Measurements from ENCODE around the gene FLOT2. TPM values are rescaled to one million over a fixed set of nuclear protein-coding genes. Genes with fewer than 3 reads are reported as not detected.

FLOT2 gene
- polyA plus RNA-seq, 1 of the 3 experiments (the other 2 are of a cell fraction) = 105 TPM

DNA sequence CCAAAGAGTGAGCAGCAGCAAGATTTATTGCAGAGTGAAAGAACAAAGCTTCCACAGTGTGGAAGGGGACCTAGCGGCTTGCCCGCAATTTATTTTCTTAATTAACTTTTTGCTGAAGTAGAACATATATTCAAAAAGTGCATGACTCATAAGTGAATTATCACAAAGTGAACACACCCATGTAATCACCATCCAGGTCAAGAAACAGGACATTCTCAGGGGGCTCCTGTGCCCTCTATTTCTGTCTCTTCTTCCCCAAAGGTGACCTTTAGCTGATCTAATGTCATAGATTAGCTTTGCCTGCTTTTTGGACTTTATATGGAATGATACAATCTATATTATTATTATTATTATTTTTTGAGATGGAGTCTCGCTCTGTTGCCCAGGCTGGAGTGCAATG, 22.8 kb downstream of the FLOT2 start (continued):
- TF ChIP-seq EZH2phosphoT487 (IDR thresholded peaks at IDR 0.05; ENCODE audit: borderline replicate concordance, low read depth) = no peak

DNA sequence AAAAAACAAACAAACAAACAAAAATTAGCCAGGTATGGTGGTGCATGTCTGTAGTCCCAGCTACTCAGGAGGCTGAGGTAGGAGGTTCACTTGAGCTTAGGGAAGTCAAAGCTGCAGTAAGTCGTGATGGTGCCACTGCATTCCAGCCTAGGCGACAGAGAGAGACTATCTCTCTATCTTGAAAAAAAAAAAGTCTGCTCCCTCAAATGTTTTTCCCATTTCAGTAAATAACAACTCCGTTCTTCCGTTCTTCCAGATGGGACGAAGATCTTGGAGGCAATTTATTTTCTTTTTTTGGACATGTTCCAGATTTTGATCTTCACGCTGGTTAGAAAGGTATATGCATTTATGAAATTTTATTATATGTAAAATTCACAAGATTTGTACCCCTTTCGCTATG, 23.7 kb downstream of the FLOT2 start:
- TF ChIP-seq MXI1 (IDR thresholded peaks at IDR 0.05; ENCODE audit: low read depth, low read length) = no peak
- Histone ChIP-seq H3K36me3 (replicated peaks in 1 of 2; ENCODE audit: control insufficient read depth in 1 of 2, insufficient read depth in 2 of 2, low read length in 1 of 2) (peaks cover 3 to 9% of the 10 kb centered on the region in 2 experiments), H3K4me3 (ENCODE audit: low read depth in 2 of 2, low read length in 1 of 2) (no peak overlapping the region), H3K79me2 (ENCODE audit: insufficient read depth) (no peaks in the 10 kb centered on the region), H3K4me2 (no peak overlapping the region), H3K4me1 (ENCODE audit: control insufficient read depth in 1 of 2, insufficient read depth in 2 of 2, low read depth in 1 of 2, low read length in 1 of 2) (no peaks in the 10 kb centered on the region), H3K27ac (ENCODE audit: low read depth in 2 of 2, low read length in 1 of 2) (no peak overlapping the region), H2AFZ (ENCODE audit: low read depth) (no peak overlapping the region), H3K9me2 (no peaks in the 10 kb centered on the region), H4K20me1 (ENCODE audit: insufficient read depth) (no peaks in the 10 kb centered on the region), H3K9ac (no peak overlapping the region), H3K9me3 (no peaks in the 10 kb centered on the region), H3K27me3 (ENCODE audit: insufficient read depth) (no peaks in the 10 kb centered on the region), H3F3A (replicated peaks; ENCODE audit: insufficient read depth) (peaks cover 3% of the 10 kb centered on the region)
- 89% methylated on average over 7 of the region's 7 CpGs for WGBS (ENCODE audit: low lambda C conversion rate)
- ChIA-PET POLR2A (no interaction called here), CTCF (no interaction called here)
- no peak for DNase-seq

GRCh38 chr17:28871056-28871579, 26.4 kb downstream of the FLOT2 start:
- TF ChIP-seq EZH2phosphoT487 (IDR thresholded peaks at IDR 0.05; ENCODE audit: borderline replicate concordance, low read depth) = no peak
- no peak for TF ChIP-seq FOSL2 (IDR thresholded peaks at IDR 0.05; ENCODE audit: borderline replicate concordance, low read depth)
- CTCF ChIA-PET = interaction anchor here (1.1 to 2.0 kb wide), 2 partner anchors 11 to 107 kb away, joined by 4 to 6 read pairs; no protein-coding TSS in a partner anchor
- POLR2A ChIA-PET = no interaction called here
- H3K4me3 ChIP-seq (ENCODE audit: low read depth in 2 of 2, low read length in 1 of 2) = no peak overlapping the region
- H3K9ac ChIP-seq = no peak overlapping the region
- peaks cover 3% of the 10 kb centered on the region for H3F3A ChIP-seq (replicated peaks; ENCODE audit: insufficient read depth)
- H3K27me3 ChIP-seq (ENCODE audit: insufficient read depth) = no peaks in the 10 kb centered on the region
- H3K36me3 ChIP-seq (replicated peaks in 1 of 2; ENCODE audit: control insufficient read depth in 1 of 2, insufficient read depth in 2 of 2, low read length in 1 of 2) = no peaks in the 10 kb centered on the region
- WGBS (ENCODE audit: low lambda C conversion rate) = 98% methylated on average over 6 of the region's 6 CpGs
- no peak overlapping the region for H3K4me2 ChIP-seq
- H3K27ac ChIP-seq (ENCODE audit: low read depth in 2 of 2, low read length in 1 of 2) = no peak overlapping the region
- H3K79me2 ChIP-seq (ENCODE audit: insufficient read depth) = no peaks in the 10 kb centered on the region
- DNase-seq = no peak
- no peaks in the 10 kb centered on the region for H3K9me3 ChIP-seq
- no peak overlapping the region for H2AFZ ChIP-seq (ENCODE audit: low read depth)
- no peaks in the 10 kb centered on the region for H3K4me1 ChIP-seq (ENCODE audit: control insufficient read depth in 1 of 2, insufficient read depth in 2 of 2, low read depth in 1 of 2, low read length in 1 of 2)
- H4K20me1 ChIP-seq (ENCODE audit: insufficient read depth) = no peaks in the 10 kb centered on the region
- no peaks in the 10 kb centered on the region for H3K9me2 ChIP-seq

- no peak overlapping the region for H2AFZ ChIP-seq (ENCODE audit: low read depth)
- no peaks in the 10 kb centered on the region for H3K79me2 ChIP-seq (ENCODE audit: insufficient read depth)
- DNase-seq = no peak
- no peaks in the 10 kb centered on the region for H3F3A ChIP-seq (replicated peaks; ENCODE audit: insufficient read depth)
- 92% methylated on average over 7 of the region's 7 CpGs for WGBS (ENCODE audit: low lambda C conversion rate)
- no peaks in the 10 kb centered on the region for H3K4me1 ChIP-seq (ENCODE audit: control insufficient read depth in 1 of 2, insufficient read depth in 2 of 2, low read depth in 1 of 2, low read length in 1 of 2)
- no peak overlapping the region for H3K4me2 ChIP-seq
- no peaks in the 10 kb centered on the region for H4K20me1 ChIP-seq (ENCODE audit: insufficient read depth)
- H3K9me2 ChIP-seq = no peaks in the 10 kb centered on the region
- ChIA-PET CTCF (no interaction called here), POLR2A (no interaction called here)
- H3K4me3 ChIP-seq (ENCODE audit: low read depth in 2 of 2, low read length in 1 of 2) = no peak overlapping the region
- H3K27ac ChIP-seq (ENCODE audit: low read depth in 2 of 2, low read length in 1 of 2) = no peak overlapping the region
- H3K36me3 ChIP-seq (replicated peaks in 1 of 2; ENCODE audit: control insufficient read depth in 1 of 2, insufficient read depth in 2 of 2, low read length in 1 of 2) = no peaks in the 10 kb centered on the region
- TF ChIP-seq TEAD4 (IDR thresholded peaks at IDR 0.05; ENCODE audit: borderline replicate concordance, insufficient read depth) (no peak), FOSL2 (IDR thresholded peaks at IDR 0.05; ENCODE audit: borderline replicate concordance, low read depth) (no peak), MXI1 (IDR thresholded peaks at IDR 0.05; ENCODE audit: low read depth, low read length) (no peak), EP300 (IDR thresholded peaks at IDR 0.05; ENCODE audit: borderline replicate concordance in 1 of 2, low read depth in 1 of 2, low read length in 1 of 2) (no peak), MEF2A (IDR thresholded peaks at IDR 0.05; ENCODE audit: borderline replicate concordance, low read depth) (no peak)
- TF ChIP-seq, protein P1, sequence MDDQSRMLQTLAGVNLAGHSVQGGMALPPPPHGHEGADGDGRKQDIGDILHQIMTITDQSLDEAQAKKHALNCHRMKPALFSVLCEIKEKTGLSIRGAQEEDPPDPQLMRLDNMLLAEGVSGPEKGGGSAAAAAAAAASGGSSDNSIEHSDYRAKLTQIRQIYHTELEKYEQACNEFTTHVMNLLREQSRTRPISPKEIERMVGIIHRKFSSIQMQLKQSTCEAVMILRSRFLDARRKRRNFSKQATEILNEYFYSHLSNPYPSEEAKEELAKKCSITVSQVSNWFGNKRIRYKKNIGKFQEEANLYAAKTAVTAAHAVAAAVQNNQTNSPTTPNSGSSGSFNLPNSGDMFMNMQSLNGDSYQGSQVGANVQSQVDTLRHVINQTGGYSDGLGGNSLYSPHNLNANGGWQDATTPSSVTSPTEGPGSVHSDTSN (IDR thresholded peaks at IDR 0.05) = no peak
- no peaks in the 10 kb centered on the region for H3K9me3 ChIP-seq
- H3K9ac ChIP-seq = no peak overlapping the region
- H3K27me3 ChIP-seq (ENCODE audit: insufficient read depth) = no peaks in the 10 kb centered on the region
Observed at GRCh38 chr17:28867276-28867675, 30.3 kb downstream of the FLOT2 start.
